ENCODE data around the gene SDK1.

DNA sequence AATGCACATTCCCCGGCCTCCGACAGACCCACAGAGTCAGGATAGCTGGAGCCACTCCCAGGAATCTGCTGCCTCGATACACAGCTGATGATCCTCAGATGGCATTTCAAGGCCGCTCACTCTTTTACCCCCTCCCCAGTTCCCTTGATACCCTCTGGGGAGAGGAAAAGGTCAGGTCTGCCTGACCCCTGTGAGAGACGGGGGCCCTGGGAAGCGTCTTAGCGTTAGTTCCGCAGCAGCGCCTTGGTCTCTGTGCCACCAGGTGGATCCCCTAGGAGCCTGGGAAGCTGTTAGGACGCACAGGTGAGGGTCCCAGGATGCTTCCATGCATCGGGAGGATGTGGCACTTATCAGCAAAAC lies 960.5 kb downstream of the SDK1 start:
- TF ChIP-seq, protein P1, sequence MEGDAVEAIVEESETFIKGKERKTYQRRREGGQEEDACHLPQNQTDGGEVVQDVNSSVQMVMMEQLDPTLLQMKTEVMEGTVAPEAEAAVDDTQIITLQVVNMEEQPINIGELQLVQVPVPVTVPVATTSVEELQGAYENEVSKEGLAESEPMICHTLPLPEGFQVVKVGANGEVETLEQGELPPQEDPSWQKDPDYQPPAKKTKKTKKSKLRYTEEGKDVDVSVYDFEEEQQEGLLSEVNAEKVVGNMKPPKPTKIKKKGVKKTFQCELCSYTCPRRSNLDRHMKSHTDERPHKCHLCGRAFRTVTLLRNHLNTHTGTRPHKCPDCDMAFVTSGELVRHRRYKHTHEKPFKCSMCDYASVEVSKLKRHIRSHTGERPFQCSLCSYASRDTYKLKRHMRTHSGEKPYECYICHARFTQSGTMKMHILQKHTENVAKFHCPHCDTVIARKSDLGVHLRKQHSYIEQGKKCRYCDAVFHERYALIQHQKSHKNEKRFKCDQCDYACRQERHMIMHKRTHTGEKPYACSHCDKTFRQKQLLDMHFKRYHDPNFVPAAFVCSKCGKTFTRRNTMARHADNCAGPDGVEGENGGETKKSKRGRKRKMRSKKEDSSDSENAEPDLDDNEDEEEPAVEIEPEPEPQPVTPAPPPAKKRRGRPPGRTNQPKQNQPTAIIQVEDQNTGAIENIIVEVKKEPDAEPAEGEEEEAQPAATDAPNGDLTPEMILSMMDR (IDR thresholded peaks at IDR 0.05): no peak
- TF ChIP-seq POLR2A (IDR thresholded peaks at IDR 0.05) (no peak), POLR2AphosphoS5 (IDR thresholded peaks at IDR 0.05) (no peak), EP300 (IDR thresholded peaks at IDR 0.05) (no peak)
